GM23338 (cell line): ENCODE results near the gene NRL. TPM values are rescaled to one million over a fixed set of nuclear protein-coding genes. Genes with fewer than 3 reads are reported as not detected.
A peak's percentile ranks its signal among the peaks of the same experiment; 100 is the strongest.

ENCODE experiments used
- ATAC-seq: fragments of 200-7000 bp; cut with Tn5 transposase; 3 replicates; pipeline ENCODE4 v1.9.1; 2020
- DNase-seq: peaks from one replicate; pipeline ENCODE4 v3.0.0-alpha.2; 2015; ENCODE audit warnings: low spot score
- H2AFZ ChIP-seq: fragments of 200-600 bp; sonication (generic); 2 replicates; pipeline ENCODE4 v1.8.0; 2016; ENCODE audit warnings: antibody characterized with exemption, mild to moderate bottlenecking, moderate library complexity
- H3F3A ChIP-seq: fragments of 200-600 bp; sonication (generic); replicated peaks from 2 replicates; pipeline ENCODE4 v1.8.0; 2017; ENCODE audit warnings: antibody characterized with exemption, mixed run types, low read depth
- H3K27ac ChIP-seq: fragments of 200-600 bp; sonication (generic); 2 replicates; pipeline ENCODE4 v1.6.1; 2016; ENCODE audit warnings: low read depth
- H3K27me3 ChIP-seq: fragments of 200-600 bp; sonication (generic); 2 replicates; pipeline ENCODE4 v1.8.0; 2016; ENCODE audit warnings: mild to moderate bottlenecking, mixed run types, moderate library complexity; ENCODE audit not compliant: insufficient read depth
- H3K36me3 ChIP-seq: fragments of 200-600 bp; sonication (generic); 2 replicates; pipeline ENCODE4 v1.8.0; 2016; ENCODE audit warnings: mild to moderate bottlenecking; ENCODE audit not compliant: insufficient read depth
- H3K4me1 ChIP-seq: fragments of 200-600 bp; sonication (generic); 2 replicates; pipeline ENCODE4 v1.8.0; 2016; ENCODE audit warnings: mild to moderate bottlenecking, moderate library complexity; ENCODE audit not compliant: insufficient read depth
- H3K4me2 ChIP-seq: fragments of 200-600 bp; sonication (generic); 2 replicates; pipeline ENCODE4 v1.7.1; 2017; ENCODE audit warnings: mixed run types
- H3K4me3 ChIP-seq: fragments of 200-600 bp; sonication (generic); 2 replicates; pipeline ENCODE4 v1.6.1; 2016; ENCODE audit warnings: mixed run types
- H3K79me2 ChIP-seq: fragments of 200-600 bp; sonication (generic); replicated peaks from 2 replicates; pipeline ENCODE4 v1.8.0; 2017; ENCODE audit warnings: mild to moderate bottlenecking; ENCODE audit not compliant: insufficient read depth
- H3K9me2 ChIP-seq: fragments of 200-600 bp; sonication (generic); 2 replicates; pipeline ENCODE4 v1.8.0; 2017; ENCODE audit not compliant: insufficient read depth
- H4K20me1 ChIP-seq: fragments of 200-600 bp; sonication (generic); replicated peaks from 2 replicates; pipeline ENCODE4 v1.8.0; 2017; ENCODE audit warnings: mild to moderate bottlenecking; ENCODE audit not compliant: insufficient read depth
- H3K27ac Mint-ChIP-seq: 2 replicates; pipeline ENCODE4 v1.8.0; 2020; ENCODE audit warnings: inconsistent platforms, mild to moderate bottlenecking, moderate library complexity, mixed read lengths
- H3K27me3 Mint-ChIP-seq: 3 replicates; pipeline ENCODE4 v1.8.0; 2022; ENCODE audit warnings: low read depth, mild to moderate bottlenecking, moderate library complexity, mixed read lengths, inconsistent platforms; ENCODE audit not compliant: insufficient read depth, poor library complexity
- H3K36me3 Mint-ChIP-seq: 3 replicates; pipeline ENCODE4 v1.8.0; 2021; ENCODE audit warnings: low read depth, mild to moderate bottlenecking, inconsistent platforms, moderate library complexity, mixed read lengths
- H3K4me1 Mint-ChIP-seq: 3 replicates; pipeline ENCODE4 v1.8.0; 2020; ENCODE audit warnings: mild to moderate bottlenecking, inconsistent platforms, mixed read lengths
- H3K4me3 Mint-ChIP-seq: 3 replicates; pipeline ENCODE4 v1.8.0; 2021; ENCODE audit warnings: moderate library complexity, mild to moderate bottlenecking, inconsistent platforms, mixed read lengths
- H3K9me3 Mint-ChIP-seq: 3 replicates; pipeline ENCODE4 v1.8.0; 2020; ENCODE audit warnings: moderate library complexity, mild to moderate bottlenecking, inconsistent platforms, mixed read lengths
- CREB1 ChIP-seq: fragments of 250-450 bp; sonication (Bioruptor Pico); IDR thresholded peaks from 2 replicates; pipeline ENCODE4 v1.5.0; 2020; ENCODE audit warnings: low read depth, mild to moderate bottlenecking, moderate library complexity
- EZH2 ChIP-seq: fragments of 200-600 bp; sonication (generic); IDR thresholded peaks from one replicate; pipeline ENCODE4 v1.8.0; 2017; ENCODE audit warnings: antibody characterized with exemption, mild to moderate bottlenecking, low read depth; ENCODE audit not compliant: unreplicated experiment
- EZH2phosphoT487 ChIP-seq: fragments of 200-600 bp; sonication (generic); IDR thresholded peaks from one replicate; pipeline ENCODE4 v1.8.1; 2018; ENCODE audit warnings: antibody characterized with exemption; ENCODE audit not compliant: unreplicated experiment
- NANOG ChIP-seq: IDR thresholded peaks from 2 replicates; pipeline ENCODE4 v1.6.1; 2016; ENCODE audit warnings: antibody characterized with exemption, borderline replicate concordance
- STAT1 ChIP-seq: IDR thresholded peaks from one replicate; pipeline ENCODE4 v1.6.1; 2016; ENCODE audit warnings: antibody characterized with exemption; ENCODE audit not compliant: unreplicated experiment
- ZNF114 ChIP-seq: fragments of 250-450 bp; sonication (Bioruptor Pico); IDR thresholded peaks from 2 replicates; pipeline ENCODE4 v1.5.0; 2020; ENCODE audit warnings: mild to moderate bottlenecking, moderate library complexity
- ZNF331 ChIP-seq: fragments of 250-450 bp; sonication (Bioruptor Pico); IDR thresholded peaks from 2 replicates; pipeline ENCODE4 v1.5.0; 2020; ENCODE audit warnings: low read depth, mild to moderate bottlenecking, moderate library complexity
- polyA plus RNA-seq: library from polyadenylated mRNA; unstranded; fragments of >200 nt; fragmentation: Nextera tagmentation; extraction: Ambion mirVana; gene quantifications from 2 replicates; pipeline ENCODE4 v1.2.1, GENCODE V29; 2016
- total RNA-seq: library from RNA; depleted of rRNA; stranded (reverse); fragments of >200 nt; shearing (Covaris generic); gene quantifications from 2 replicates; pipeline ENCODE4 v1.2.3, GENCODE V29; 2014
- TF ChIP-seq, protein P1 (sequence below), 2 experiments: fragments of 200-600 bp in 1 of 2; sonication (generic) in 1 of 2; conservative IDR thresholded peaks; 2 replicates each; pipeline versions ENCODE4 v1.5.1 to v1.6.1; 2016 to 2017; ENCODE audit warnings: antibody characterized with exemption in 2 of 2, low read depth in 2 of 2, mild to moderate bottlenecking in 2 of 2, moderate library complexity in 1 of 2
- TF ChIP-seq, protein P2 (sequence below): IDR thresholded peaks from one replicate; pipeline ENCODE4 v1.6.1; 2018; ENCODE audit warnings: antibody characterized with exemption; ENCODE audit not compliant: unreplicated experiment

NRL gene
- total and polyA plus RNA-seq, 2 experiments from 2014 or later: 1.8 to 2.2 TPM

DNA sequence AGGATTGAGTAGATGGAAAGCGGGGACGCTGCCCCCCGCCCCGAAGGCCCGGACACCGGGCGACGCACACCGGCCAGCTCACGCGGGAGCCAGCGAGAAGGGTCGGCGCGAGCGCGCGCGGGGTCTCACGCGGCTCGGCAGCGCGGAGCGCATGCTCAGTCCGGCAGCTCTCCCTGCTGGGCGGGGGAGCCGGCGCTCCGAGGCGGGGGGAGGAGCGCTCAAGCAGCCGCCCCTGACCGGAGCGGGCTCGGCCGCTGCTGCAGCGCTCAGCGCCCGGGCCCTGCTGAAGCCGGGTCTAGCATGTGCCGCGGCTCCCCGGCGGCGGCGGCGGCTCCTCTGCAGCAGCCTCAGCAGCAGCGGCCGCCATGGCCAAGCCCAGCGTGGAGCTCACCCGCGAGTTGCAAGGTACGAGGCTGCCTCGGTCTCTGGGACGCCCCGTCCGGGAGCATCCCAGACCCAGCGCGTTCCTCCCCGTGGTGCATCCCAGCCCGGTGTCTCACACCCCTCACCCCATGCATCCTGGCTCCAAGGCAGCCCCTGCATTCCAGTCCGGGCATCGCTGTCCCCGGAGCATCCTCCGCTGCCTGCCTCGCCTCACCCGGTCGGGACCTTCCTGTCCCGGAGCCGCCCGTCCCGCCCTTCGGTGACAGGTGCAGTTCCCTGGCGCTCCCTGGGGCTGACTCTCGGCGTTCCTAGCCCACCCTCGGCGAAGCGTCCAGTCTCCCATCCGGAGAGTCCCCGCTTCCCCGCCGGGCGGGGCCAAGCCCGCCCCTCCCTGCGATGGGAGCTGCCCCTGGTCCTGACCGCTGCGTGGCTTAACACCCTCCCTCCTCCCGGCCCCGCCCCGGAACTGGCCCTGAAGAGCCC is 62.7 kb downstream of the NRL start, which contains the start of gene CARMIL3 (continued):
- TF ChIP-seq, protein P1, sequence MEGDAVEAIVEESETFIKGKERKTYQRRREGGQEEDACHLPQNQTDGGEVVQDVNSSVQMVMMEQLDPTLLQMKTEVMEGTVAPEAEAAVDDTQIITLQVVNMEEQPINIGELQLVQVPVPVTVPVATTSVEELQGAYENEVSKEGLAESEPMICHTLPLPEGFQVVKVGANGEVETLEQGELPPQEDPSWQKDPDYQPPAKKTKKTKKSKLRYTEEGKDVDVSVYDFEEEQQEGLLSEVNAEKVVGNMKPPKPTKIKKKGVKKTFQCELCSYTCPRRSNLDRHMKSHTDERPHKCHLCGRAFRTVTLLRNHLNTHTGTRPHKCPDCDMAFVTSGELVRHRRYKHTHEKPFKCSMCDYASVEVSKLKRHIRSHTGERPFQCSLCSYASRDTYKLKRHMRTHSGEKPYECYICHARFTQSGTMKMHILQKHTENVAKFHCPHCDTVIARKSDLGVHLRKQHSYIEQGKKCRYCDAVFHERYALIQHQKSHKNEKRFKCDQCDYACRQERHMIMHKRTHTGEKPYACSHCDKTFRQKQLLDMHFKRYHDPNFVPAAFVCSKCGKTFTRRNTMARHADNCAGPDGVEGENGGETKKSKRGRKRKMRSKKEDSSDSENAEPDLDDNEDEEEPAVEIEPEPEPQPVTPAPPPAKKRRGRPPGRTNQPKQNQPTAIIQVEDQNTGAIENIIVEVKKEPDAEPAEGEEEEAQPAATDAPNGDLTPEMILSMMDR (conservative IDR thresholded peaks at IDR 0.05; ENCODE audit: low read depth in 2 of 2): no peak
- TF ChIP-seq, protein P2, sequence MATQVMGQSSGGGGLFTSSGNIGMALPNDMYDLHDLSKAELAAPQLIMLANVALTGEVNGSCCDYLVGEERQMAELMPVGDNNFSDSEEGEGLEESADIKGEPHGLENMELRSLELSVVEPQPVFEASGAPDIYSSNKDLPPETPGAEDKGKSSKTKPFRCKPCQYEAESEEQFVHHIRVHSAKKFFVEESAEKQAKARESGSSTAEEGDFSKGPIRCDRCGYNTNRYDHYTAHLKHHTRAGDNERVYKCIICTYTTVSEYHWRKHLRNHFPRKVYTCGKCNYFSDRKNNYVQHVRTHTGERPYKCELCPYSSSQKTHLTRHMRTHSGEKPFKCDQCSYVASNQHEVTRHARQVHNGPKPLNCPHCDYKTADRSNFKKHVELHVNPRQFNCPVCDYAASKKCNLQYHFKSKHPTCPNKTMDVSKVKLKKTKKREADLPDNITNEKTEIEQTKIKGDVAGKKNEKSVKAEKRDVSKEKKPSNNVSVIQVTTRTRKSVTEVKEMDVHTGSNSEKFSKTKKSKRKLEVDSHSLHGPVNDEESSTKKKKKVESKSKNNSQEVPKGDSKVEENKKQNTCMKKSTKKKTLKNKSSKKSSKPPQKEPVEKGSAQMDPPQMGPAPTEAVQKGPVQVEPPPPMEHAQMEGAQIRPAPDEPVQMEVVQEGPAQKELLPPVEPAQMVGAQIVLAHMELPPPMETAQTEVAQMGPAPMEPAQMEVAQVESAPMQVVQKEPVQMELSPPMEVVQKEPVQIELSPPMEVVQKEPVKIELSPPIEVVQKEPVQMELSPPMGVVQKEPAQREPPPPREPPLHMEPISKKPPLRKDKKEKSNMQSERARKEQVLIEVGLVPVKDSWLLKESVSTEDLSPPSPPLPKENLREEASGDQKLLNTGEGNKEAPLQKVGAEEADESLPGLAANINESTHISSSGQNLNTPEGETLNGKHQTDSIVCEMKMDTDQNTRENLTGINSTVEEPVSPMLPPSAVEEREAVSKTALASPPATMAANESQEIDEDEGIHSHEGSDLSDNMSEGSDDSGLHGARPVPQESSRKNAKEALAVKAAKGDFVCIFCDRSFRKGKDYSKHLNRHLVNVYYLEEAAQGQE: peak; percentile 90
- no peak for TF ChIP-seq EZH2phosphoT487
- no peak for TF ChIP-seq ZNF114
- TF ChIP-seq NANOG: no peak
- TF ChIP-seq ZNF331 (CRISPR knock-in tag): no peak
- no peak for TF ChIP-seq EZH2

DNA sequence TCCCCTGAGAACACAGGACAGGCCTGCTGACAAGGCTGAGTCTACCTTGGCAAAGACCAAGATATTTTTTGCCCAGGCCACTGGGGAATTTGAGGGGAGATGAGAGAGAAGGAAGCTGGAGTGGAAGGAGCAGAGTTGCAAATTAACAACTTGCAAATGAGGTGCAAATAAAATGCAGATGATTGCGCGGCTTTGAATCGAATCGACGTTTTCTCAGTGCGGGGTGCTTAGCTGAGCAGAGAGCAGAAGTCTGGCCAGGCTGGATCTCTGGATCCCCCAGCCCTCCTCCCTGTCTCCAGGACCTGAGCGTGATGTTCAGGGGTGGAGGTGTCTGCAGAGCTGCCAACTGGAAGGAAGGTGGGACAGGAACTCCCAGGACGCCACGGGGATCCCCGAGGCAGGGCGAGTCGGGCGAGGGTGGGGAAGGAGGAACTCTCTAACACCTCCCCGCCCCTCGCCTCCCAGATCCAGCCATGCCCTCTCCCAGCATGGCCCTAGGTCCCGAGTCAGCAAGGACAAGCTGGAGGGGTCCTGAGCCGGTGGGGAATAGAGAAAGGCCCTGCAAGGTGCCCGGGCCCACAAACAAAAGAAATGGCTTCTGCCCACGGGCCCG is 63.5 kb downstream of the NRL start:
- Histone ChIP-seq H3K36me3 (no peaks in the 10 kb centered on the region), H4K20me1 (no peaks in the 10 kb centered on the region), H3F3A (0 out of 2 replicates have a peak, but pooled peaks cover 4% of the 10 kb centered on the region), H3K4me3 (peak overlapping the region; percentile 92), H3K4me1 (peaks cover 9% of the 10 kb centered on the region; the same call in 1 of the 2 replicates), H3K79me2 (no peaks in the 10 kb centered on the region), H3K27ac (0 out of 2 replicates have a peak overlapping the region, but pooled peaks have one; percentile 19), H3K4me2 (peak overlapping the region; percentile 97), H3K9me2 (no peaks in the 10 kb centered on the region), H3K27me3 (no peaks in the 10 kb centered on the region), H2AFZ (peak overlapping the region; percentile 91)
- H3K4me1 Mint-ChIP-seq: peaks cover 26% of the 10 kb centered on the region
- H3K36me3 Mint-ChIP-seq: peaks cover 12% of the 10 kb centered on the region; the same call in 2 of the 3 replicates
- H3K9me3 Mint-ChIP-seq: no peaks in the 10 kb centered on the region
- ATAC-seq (peak; percentile 55), DNase-seq (peak; percentile 52)
- peaks cover 16% of the 10 kb centered on the region for H3K27me3 Mint-ChIP-seq
- peak overlapping the region; percentile 81 for H3K4me3 Mint-ChIP-seq
- H3K27ac Mint-ChIP-seq: peak overlapping the region; percentile 69
- TF ChIP-seq CREB1 (CRISPR knock-in tag): no peak
- TF ChIP-seq EZH2: no peak
- no peak for TF ChIP-seq ZNF114
- no peak for TF ChIP-seq ZNF331 (CRISPR knock-in tag)
- TF ChIP-seq, protein P1 (conservative IDR thresholded peaks at IDR 0.05; ENCODE audit: low read depth in 2 of 2): no peak
- TF ChIP-seq EZH2phosphoT487: no peak
- no peak for TF ChIP-seq STAT1
